ENCODE results near the gene POLR1G.

DNA sequence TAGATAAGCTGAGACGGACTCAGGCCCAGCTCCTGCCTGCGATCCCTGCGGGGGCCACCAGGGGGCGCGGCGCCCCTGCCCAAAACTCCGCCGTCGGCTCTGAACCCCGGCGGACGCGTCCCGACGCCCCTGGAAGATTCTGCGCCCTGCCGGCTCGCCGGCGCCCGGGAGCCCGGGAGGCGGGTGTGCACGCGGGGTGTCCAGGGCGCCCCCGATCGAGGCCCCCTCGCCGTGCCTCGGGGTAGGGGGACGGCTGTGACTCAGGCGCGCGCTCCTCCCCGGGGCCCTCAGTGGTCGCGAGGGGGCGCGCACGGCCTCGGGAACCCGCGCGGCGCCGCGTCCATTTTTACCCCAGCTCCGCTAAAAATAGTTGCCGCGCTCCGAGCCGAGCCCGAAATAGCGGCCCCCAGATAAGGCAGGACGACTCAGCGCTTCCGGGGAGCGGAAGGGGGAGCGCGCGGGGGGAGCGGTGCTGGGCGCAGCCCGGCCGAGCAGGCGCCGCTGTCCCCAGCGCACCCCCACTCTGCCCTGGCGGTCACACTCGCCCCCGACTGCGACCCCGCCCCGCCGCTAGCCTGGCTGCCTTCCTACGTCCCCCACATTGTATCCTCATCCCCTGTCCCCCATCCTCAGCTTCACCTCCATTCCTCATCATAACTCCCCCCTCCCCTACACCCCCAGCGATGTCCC, 33.3 kb downstream of the POLR1G start:
- TF ChIP-seq TAF1 (IDR thresholded peaks at IDR 0.05; ENCODE audit: borderline replicate concordance, low read depth, low read length) (no peak), POLR2A (IDR thresholded peaks at IDR 0.05; ENCODE audit: low read depth, low read length) (no peak; the same call in 1 of the 2 replicates), POLR2AphosphoS5 (IDR thresholded peaks at IDR 0.05; ENCODE audit: low read depth, low read length) (no peak)
